Astrocyte of the spinal cord (primary cell): ENCODE results near the gene FAT3.

Experiments
- DNase-seq: peaks from one replicate; pipeline ENCODE4 v3.0.0; 2011; ENCODE audit warnings: low read depth, low spot score
- H3K4me3 ChIP-seq: 2 replicates; pipeline ENCODE4 v1.5.1; 2011; ENCODE audit warnings: low read depth, mild to moderate bottlenecking, low read length, moderate library complexity
- in situ Hi-C: cut with HindIII; loops from 2 replicates; pipeline ENCODE4 v1.10.0; 2017; ENCODE audit warnings: low sequenced_read_pairs
- TF ChIP-seq, protein P1 (sequence below): IDR thresholded peaks from 2 replicates; pipeline ENCODE4 v1.5.1; 2012; ENCODE audit warnings: low read depth, mild to moderate bottlenecking, low read length, inconsistent platforms

Gene FAT3

GRCh38 chr11:92227230-92227814 lies 2.7 kb downstream of the FAT3 start:
- in situ Hi-C loops: no loop called here
- TF ChIP-seq, protein P1, sequence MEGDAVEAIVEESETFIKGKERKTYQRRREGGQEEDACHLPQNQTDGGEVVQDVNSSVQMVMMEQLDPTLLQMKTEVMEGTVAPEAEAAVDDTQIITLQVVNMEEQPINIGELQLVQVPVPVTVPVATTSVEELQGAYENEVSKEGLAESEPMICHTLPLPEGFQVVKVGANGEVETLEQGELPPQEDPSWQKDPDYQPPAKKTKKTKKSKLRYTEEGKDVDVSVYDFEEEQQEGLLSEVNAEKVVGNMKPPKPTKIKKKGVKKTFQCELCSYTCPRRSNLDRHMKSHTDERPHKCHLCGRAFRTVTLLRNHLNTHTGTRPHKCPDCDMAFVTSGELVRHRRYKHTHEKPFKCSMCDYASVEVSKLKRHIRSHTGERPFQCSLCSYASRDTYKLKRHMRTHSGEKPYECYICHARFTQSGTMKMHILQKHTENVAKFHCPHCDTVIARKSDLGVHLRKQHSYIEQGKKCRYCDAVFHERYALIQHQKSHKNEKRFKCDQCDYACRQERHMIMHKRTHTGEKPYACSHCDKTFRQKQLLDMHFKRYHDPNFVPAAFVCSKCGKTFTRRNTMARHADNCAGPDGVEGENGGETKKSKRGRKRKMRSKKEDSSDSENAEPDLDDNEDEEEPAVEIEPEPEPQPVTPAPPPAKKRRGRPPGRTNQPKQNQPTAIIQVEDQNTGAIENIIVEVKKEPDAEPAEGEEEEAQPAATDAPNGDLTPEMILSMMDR: no peak
- no peak for DNase-seq
- peak overlapping the region; percentile 42 for H3K4me3 ChIP-seq

- TF ChIP-seq, protein P1: no peak
- H3K4me3 ChIP-seq: no peak overlapping the region
- in situ Hi-C loops: no loop called here
- peak; percentile 37 for DNase-seq
Measured at GRCh38 chr11:92227959-92228935, 3.6 kb downstream of the FAT3 start.

DNA sequence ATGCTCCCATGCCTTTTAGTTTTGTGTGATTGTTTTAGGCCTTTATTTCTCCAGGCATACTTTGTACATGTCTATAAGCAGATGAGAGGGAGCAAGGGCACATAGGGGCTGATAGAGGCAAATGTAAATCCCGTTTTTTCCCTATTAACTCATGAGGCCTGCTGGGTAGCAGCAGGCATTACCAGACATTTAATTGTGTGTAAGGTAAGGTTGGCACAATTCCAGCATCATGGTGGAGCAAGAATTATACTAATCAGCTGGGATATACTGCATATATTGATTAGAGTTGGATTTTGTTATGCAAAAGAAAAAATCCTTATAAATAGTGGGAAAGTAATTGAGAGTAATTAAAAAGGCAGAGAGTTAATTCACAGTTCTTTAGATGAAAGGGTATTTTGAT lies 12.2 kb downstream of the FAT3 start:
- no peak for DNase-seq
- in situ Hi-C loops: no loop called here
- H3K4me3 ChIP-seq: no peak overlapping the region
- TF ChIP-seq, protein P1: no peak

DNA sequence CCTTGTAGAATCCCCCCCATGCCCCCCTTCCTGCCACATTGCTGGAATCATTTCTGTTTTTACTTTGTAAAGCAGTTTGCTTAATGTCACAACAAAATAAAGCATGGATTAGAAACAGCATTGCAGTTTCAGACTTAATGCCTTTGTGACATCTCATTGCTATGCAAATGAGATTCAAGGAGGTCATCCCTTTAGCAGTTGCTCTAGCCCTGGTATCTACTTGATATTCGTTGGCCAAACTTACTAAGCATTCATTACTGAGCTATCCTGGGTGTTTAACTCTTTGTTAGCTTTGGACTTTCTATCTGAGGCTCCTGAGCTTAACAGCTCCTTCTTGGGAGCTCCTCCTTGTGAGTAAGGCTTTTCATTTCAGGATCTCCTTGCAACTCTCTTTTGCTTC lies 16.3 kb downstream of the FAT3 start:
- no peak for DNase-seq
- in situ Hi-C loops: no loop called here
- H3K4me3 ChIP-seq: no peak overlapping the region
- TF ChIP-seq, protein P1: no peak

- DNase-seq: no peak
- TF ChIP-seq, protein P1: no peak
- H3K4me3 ChIP-seq: no peak overlapping the region
- in situ Hi-C loops: no loop called here
Measured at GRCh38 chr11:92245700-92246271, 21.2 kb downstream of the FAT3 start.

DNA sequence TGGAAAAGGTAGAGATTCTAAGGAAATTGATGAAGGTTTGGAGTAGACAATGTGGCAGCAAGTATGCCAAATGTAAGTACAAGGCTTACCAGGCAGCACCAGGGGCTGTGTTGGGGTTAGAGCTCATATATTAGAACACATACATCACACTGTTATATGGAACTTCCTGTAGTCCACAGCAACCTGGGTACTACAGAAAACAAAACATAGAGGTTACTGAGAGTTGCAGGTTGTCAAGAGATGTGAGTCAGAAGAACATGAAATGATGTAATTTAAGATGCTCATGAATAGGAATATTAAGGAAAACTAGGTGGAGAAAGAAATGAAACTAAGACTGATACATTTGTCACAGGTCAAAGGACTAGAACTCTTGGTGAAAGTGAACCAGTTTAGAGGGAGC lies 22.0 kb downstream of the FAT3 start:
- TF ChIP-seq, protein P1: no peak
- DNase-seq: no peak
- in situ Hi-C loops: no loop called here
- H3K4me3 ChIP-seq: no peak overlapping the region
